ENCODE data around the gene SLC26A4.

DNA sequence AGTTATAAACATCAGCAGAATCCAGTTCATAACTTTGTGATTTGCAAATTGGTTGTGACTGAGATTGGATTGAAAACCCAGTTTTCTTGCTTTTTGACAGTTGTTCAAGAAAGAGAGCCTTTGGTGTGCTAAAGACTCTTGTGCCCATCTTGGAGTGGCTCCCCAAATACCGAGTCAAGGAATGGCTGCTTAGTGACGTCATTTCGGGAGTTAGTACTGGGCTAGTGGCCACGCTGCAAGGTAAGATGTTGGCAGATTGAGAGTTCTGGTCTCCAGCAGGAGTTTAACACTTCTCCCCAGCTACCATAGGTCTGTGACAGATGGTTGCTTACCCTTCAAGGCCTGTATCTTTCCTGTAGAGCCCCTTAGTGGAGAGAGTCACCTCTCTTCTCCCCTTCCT lies 2.6 kb downstream of the SLC26A4 start:
- TF ChIP-seq, protein P1, sequence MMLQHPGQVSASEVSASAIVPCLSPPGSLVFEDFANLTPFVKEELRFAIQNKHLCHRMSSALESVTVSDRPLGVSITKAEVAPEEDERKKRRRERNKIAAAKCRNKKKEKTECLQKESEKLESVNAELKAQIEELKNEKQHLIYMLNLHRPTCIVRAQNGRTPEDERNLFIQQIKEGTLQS (CRISPR knock-in tag; conservative IDR thresholded peaks at IDR 0.05), result no peak
- TF ChIP-seq, protein P2, sequence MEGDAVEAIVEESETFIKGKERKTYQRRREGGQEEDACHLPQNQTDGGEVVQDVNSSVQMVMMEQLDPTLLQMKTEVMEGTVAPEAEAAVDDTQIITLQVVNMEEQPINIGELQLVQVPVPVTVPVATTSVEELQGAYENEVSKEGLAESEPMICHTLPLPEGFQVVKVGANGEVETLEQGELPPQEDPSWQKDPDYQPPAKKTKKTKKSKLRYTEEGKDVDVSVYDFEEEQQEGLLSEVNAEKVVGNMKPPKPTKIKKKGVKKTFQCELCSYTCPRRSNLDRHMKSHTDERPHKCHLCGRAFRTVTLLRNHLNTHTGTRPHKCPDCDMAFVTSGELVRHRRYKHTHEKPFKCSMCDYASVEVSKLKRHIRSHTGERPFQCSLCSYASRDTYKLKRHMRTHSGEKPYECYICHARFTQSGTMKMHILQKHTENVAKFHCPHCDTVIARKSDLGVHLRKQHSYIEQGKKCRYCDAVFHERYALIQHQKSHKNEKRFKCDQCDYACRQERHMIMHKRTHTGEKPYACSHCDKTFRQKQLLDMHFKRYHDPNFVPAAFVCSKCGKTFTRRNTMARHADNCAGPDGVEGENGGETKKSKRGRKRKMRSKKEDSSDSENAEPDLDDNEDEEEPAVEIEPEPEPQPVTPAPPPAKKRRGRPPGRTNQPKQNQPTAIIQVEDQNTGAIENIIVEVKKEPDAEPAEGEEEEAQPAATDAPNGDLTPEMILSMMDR (IDR thresholded peaks at IDR 0.05), result no peak
- TF ChIP-seq CREB1 (CRISPR knock-in tag; IDR thresholded peaks at IDR 0.05) (no peak), ZBTB21 (CRISPR knock-in tag; IDR thresholded peaks at IDR 0.05; ENCODE audit: borderline replicate concordance) (no peak), ESRRA (CRISPR knock-in tag; IDR thresholded peaks at IDR 0.05; ENCODE audit: borderline replicate concordance) (no peak), ZNF263 (CRISPR knock-in tag; IDR thresholded peaks at IDR 0.05; ENCODE audit: low read depth) (no peak), CBFB (CRISPR knock-in tag; IDR thresholded peaks at IDR 0.05; ENCODE audit: low read depth) (no peak), ETV6 (CRISPR knock-in tag; IDR thresholded peaks at IDR 0.05) (no peak), JUN (CRISPR knock-in tag; IDR thresholded peaks at IDR 0.05) (no peak)
- TF ChIP-seq, protein P3, sequence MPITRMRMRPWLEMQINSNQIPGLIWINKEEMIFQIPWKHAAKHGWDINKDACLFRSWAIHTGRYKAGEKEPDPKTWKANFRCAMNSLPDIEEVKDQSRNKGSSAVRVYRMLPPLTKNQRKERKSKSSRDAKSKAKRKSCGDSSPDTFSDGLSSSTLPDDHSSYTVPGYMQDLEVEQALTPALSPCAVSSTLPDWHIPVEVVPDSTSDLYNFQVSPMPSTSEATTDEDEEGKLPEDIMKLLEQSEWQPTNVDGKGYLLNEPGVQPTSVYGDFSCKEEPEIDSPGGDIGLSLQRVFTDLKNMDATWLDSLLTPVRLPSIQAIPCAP (CRISPR knock-in tag; IDR thresholded peaks at IDR 0.05), result no peak
- TF ChIP-seq, protein P4, sequence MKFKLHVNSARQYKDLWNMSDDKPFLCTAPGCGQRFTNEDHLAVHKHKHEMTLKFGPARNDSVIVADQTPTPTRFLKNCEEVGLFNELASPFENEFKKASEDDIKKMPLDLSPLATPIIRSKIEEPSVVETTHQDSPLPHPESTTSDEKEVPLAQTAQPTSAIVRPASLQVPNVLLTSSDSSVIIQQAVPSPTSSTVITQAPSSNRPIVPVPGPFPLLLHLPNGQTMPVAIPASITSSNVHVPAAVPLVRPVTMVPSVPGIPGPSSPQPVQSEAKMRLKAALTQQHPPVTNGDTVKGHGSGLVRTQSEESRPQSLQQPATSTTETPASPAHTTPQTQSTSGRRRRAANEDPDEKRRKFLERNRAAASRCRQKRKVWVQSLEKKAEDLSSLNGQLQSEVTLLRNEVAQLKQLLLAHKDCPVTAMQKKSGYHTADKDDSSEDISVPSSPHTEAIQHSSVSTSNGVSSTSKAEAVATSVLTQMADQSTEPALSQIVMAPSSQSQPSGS (CRISPR knock-in tag; IDR thresholded peaks at IDR 0.05; ENCODE audit: borderline replicate concordance, low read depth), result no peak
- TF ChIP-seq, protein P5, sequence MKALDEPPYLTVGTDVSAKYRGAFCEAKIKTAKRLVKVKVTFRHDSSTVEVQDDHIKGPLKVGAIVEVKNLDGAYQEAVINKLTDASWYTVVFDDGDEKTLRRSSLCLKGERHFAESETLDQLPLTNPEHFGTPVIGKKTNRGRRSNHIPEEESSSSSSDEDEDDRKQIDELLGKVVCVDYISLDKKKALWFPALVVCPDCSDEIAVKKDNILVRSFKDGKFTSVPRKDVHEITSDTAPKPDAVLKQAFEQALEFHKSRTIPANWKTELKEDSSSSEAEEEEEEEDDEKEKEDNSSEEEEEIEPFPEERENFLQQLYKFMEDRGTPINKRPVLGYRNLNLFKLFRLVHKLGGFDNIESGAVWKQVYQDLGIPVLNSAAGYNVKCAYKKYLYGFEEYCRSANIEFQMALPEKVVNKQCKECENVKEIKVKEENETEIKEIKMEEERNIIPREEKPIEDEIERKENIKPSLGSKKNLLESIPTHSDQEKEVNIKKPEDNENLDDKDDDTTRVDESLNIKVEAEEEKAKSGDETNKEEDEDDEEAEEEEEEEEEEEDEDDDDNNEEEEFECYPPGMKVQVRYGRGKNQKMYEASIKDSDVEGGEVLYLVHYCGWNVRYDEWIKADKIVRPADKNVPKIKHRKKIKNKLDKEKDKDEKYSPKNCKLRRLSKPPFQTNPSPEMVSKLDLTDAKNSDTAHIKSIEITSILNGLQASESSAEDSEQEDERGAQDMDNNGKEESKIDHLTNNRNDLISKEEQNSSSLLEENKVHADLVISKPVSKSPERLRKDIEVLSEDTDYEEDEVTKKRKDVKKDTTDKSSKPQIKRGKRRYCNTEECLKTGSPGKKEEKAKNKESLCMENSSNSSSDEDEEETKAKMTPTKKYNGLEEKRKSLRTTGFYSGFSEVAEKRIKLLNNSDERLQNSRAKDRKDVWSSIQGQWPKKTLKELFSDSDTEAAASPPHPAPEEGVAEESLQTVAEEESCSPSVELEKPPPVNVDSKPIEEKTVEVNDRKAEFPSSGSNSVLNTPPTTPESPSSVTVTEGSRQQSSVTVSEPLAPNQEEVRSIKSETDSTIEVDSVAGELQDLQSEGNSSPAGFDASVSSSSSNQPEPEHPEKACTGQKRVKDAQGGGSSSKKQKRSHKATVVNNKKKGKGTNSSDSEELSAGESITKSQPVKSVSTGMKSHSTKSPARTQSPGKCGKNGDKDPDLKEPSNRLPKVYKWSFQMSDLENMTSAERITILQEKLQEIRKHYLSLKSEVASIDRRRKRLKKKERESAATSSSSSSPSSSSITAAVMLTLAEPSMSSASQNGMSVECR (CRISPR knock-in tag; IDR thresholded peaks at IDR 0.05; ENCODE audit: borderline replicate concordance), result no peak
- TF ChIP-seq, protein P6, sequence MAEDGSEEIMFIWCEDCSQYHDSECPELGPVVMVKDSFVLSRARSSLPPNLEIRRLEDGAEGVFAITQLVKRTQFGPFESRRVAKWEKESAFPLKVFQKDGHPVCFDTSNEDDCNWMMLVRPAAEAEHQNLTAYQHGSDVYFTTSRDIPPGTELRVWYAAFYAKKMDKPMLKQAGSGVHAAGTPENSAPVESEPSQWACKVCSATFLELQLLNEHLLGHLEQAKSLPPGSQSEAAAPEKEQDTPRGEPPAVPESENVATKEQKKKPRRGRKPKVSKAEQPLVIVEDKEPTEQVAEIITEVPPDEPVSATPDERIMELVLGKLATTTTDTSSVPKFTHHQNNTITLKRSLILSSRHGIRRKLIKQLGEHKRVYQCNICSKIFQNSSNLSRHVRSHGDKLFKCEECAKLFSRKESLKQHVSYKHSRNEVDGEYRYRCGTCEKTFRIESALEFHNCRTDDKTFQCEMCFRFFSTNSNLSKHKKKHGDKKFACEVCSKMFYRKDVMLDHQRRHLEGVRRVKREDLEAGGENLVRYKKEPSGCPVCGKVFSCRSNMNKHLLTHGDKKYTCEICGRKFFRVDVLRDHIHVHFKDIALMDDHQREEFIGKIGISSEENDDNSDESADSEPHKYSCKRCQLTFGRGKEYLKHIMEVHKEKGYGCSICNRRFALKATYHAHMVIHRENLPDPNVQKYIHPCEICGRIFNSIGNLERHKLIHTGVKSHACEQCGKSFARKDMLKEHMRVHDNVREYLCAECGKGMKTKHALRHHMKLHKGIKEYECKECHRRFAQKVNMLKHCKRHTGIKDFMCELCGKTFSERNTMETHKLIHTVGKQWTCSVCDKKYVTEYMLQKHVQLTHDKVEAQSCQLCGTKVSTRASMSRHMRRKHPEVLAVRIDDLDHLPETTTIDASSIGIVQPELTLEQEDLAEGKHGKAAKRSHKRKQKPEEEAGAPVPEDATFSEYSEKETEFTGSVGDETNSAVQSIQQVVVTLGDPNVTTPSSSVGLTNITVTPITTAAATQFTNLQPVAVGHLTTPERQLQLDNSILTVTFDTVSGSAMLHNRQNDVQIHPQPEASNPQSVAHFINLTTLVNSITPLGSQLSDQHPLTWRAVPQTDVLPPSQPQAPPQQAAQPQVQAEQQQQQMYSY (CRISPR knock-in tag; IDR thresholded peaks at IDR 0.05), result no peak
- TF ChIP-seq, protein P7, sequence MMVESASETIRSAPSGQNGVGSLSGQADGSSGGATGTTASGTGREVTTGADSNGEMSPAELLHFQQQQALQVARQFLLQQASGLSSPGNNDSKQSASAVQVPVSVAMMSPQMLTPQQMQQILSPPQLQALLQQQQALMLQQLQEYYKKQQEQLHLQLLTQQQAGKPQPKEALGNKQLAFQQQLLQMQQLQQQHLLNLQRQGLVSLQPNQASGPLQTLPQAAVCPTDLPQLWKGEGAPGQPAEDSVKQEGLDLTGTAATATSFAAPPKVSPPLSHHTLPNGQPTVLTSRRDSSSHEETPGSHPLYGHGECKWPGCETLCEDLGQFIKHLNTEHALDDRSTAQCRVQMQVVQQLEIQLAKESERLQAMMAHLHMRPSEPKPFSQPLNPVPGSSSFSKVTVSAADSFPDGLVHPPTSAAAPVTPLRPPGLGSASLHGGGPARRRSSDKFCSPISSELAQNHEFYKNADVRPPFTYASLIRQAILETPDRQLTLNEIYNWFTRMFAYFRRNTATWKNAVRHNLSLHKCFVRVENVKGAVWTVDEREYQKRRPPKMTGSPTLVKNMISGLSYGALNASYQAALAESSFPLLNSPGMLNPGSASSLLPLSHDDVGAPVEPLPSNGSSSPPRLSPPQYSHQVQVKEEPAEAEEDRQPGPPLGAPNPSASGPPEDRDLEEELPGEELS (CRISPR knock-in tag; IDR thresholded peaks at IDR 0.05), result no peak

Measured in WTC11 (cell line).